ENCODE results near the gene DYNLT1. TPM values are rescaled to one million over a fixed set of nuclear protein-coding genes. Genes with fewer than 3 reads are reported as not detected.
A peak's percentile ranks its signal among the peaks of the same experiment; 100 is the strongest.

DYNLT1 gene
- total and polyA plus RNA-seq, 9 of the 15 experiments (the other 6 are each of a cell fraction or from before 2014, with no cell fraction given) = 42.2 to 583 (median 127) TPM

DNA sequence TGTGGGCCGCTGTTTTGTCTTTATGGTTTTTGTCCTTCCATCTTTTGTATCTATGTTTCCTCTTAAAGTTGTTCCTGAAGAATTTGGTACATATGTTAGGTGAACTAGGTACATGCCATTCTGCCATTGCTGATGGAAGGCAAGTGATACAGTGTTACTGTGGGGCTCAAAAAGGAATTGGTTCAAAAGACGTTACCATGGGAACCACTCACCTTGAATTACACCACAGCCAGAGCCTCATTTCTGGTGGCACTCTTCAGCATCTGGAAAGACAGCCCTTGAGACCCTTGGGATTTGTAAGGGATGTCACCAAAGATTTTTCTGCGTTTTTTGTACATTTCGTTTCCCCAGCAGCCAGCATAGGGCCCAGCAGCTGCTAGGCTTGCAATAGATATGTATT, 52.7 kb downstream of the DYNLT1 start:
- in situ Hi-C loops (cut with MboI) = no loop called here

More for the DNA sequence above, 52.7 kb downstream of the DYNLT1 start:
- no peak for TF ChIP-seq ETS2 (tag; IDR thresholded peaks at IDR 0.05; ENCODE audit: borderline replicate concordance, poor library complexity, severe bottlenecking)
- TF ChIP-seq RFX1 (IDR thresholded peaks at IDR 0.05) = peak; percentile 69
- no peak for TF ChIP-seq NFE2 (IDR thresholded peaks at IDR 0.05; ENCODE audit: low read depth)
- TF ChIP-seq, protein P1, sequence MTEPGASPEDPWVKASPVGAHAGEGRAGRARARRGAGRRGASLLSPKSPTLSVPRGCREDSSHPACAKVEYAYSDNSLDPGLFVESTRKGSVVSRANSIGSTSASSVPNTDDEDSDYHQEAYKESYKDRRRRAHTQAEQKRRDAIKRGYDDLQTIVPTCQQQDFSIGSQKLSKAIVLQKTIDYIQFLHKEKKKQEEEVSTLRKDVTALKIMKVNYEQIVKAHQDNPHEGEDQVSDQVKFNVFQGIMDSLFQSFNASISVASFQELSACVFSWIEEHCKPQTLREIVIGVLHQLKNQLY (CRISPR knock-in tag; conservative IDR thresholded peaks at IDR 0.05) = no peak
- TF ChIP-seq SRSF9 (IDR thresholded peaks at IDR 0.05; ENCODE audit: borderline replicate concordance, low read depth, low read length) = no peak
- TF ChIP-seq FOXO4 (CRISPR knock-in tag; IDR thresholded peaks at IDR 0.05) = no peak
- TF ChIP-seq ZFPM2 (CRISPR knock-in tag; IDR thresholded peaks at IDR 0.05) = no peak
- TF ChIP-seq, protein P2, sequence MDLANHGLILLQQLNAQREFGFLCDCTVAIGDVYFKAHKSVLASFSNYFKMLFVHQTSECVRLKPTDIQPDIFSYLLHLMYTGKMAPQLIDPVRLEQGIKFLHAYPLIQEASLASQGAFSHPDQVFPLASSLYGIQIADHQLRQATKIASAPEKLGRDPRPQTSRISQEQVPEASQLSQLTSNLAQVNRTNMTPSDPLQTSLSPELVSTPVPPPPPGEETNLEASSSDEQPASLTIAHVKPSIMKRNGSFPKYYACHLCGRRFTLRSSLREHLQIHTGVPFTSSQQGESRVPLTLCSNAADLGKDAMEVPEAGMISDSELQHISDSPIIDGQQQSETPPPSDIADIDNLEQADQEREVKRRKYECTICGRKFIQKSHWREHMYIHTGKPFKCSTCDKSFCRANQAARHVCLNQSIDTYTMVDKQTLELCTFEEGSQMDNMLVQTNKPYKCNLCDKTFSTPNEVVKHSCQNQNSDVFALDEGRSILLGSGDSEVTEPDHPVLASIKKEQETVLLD (IDR thresholded peaks at IDR 0.05) = no peak
- Histone ChIP-seq H3K79me2 (ENCODE audit: control insufficient read depth, insufficient read depth, low read length) (no peaks in the 10 kb centered on the region), H3K4me2 (ENCODE audit: insufficient read depth, low read length) (no peak overlapping the region), H4K20me1 (replicated peaks; ENCODE audit: control insufficient read depth, insufficient read depth, low read length) (no peaks in the 10 kb centered on the region), H2AFZ (ENCODE audit: low read depth, low read length) (no peak overlapping the region), H3K4me1 (replicated peaks in 1 of 2; ENCODE audit: control insufficient read depth in 2 of 2, insufficient read depth in 2 of 2, low read length in 2 of 2) (no peaks in the 10 kb centered on the region), H3K27me3 (ENCODE audit: control insufficient read depth in 2 of 2, insufficient read depth in 2 of 2, low read length in 2 of 2) (no peaks in the 10 kb centered on the region), H3K9me3 (replicated peaks; ENCODE audit: control insufficient read depth, insufficient read depth, low read depth, low read length) (no peaks in the 10 kb centered on the region), H3K36me3 (ENCODE audit: control insufficient read depth, insufficient read depth, low read length) (peaks cover 93% of the 10 kb centered on the region), H3K9me1 (ENCODE audit: control insufficient read depth, insufficient read depth, low read length) (no peaks in the 10 kb centered on the region), H3K4me3 (no peak overlapping the region), H3K9ac (ENCODE audit: insufficient read depth in 1 of 2, low read depth in 2 of 2, low read length in 2 of 2) (no peak overlapping the region), H3K27ac (ENCODE audit: extremely low read depth, low read depth, low read length) (no peak overlapping the region)
- FAIRE-seq (no peak), DNase-seq (ENCODE audit: extremely low read depth in 1 of 4, low spot score in 3 of 4) (no peak), ATAC-seq (no peak)
- intact Hi-C loops (cut with micrococcal nuclease) = no loop called here
- CTCF ChIA-PET (ENCODE audit: low intra/inter-chr PET ratio) = no interaction called here
- POLR2A ChIA-PET = interaction anchor here (0.6 to 1.2 kb wide), 3 partner anchors 8 to 317 kb away, joined by 3 to 4 read pairs (median 3); no protein-coding TSS in a partner anchor
- BruUV-seq (replicated peaks) = no TSS peak
- 91% methylated on average over 4 of the region's 4 CpGs for WGBS (ENCODE audit: insufficient coverage, low coverage, missing lambda C conversion rate)
